GM23338 (cell line): ENCODE data around the gene IL23R. TPM values are rescaled to one million over a fixed set of nuclear protein-coding genes. Genes with fewer than 3 reads are reported as not detected.

Source experiments
- ATAC-seq: fragments of 200-7000 bp; cut with Tn5 transposase; 3 replicates; pipeline ENCODE4 v1.9.1; 2020
- DNase-seq: peaks from one replicate; pipeline ENCODE4 v3.0.0-alpha.2; 2015; ENCODE audit warnings: low spot score
- H2AFZ ChIP-seq: fragments of 200-600 bp; sonication (generic); 2 replicates; pipeline ENCODE4 v1.8.0; 2016; ENCODE audit warnings: antibody characterized with exemption, mild to moderate bottlenecking, moderate library complexity
- H3F3A ChIP-seq: fragments of 200-600 bp; sonication (generic); replicated peaks from 2 replicates; pipeline ENCODE4 v1.8.0; 2017; ENCODE audit warnings: antibody characterized with exemption, mixed run types, low read depth
- H3K27ac ChIP-seq: fragments of 200-600 bp; sonication (generic); 2 replicates; pipeline ENCODE4 v1.6.1; 2016; ENCODE audit warnings: low read depth
- H3K27me3 ChIP-seq: fragments of 200-600 bp; sonication (generic); 2 replicates; pipeline ENCODE4 v1.8.0; 2016; ENCODE audit warnings: mild to moderate bottlenecking, mixed run types, moderate library complexity; ENCODE audit not compliant: insufficient read depth
- H3K36me3 ChIP-seq: fragments of 200-600 bp; sonication (generic); 2 replicates; pipeline ENCODE4 v1.8.0; 2016; ENCODE audit warnings: mild to moderate bottlenecking; ENCODE audit not compliant: insufficient read depth
- H3K4me1 ChIP-seq: fragments of 200-600 bp; sonication (generic); 2 replicates; pipeline ENCODE4 v1.8.0; 2016; ENCODE audit warnings: mild to moderate bottlenecking, moderate library complexity; ENCODE audit not compliant: insufficient read depth
- H3K4me2 ChIP-seq: fragments of 200-600 bp; sonication (generic); 2 replicates; pipeline ENCODE4 v1.7.1; 2017; ENCODE audit warnings: mixed run types
- H3K4me3 ChIP-seq: fragments of 200-600 bp; sonication (generic); 2 replicates; pipeline ENCODE4 v1.6.1; 2016; ENCODE audit warnings: mixed run types
- H3K79me2 ChIP-seq: fragments of 200-600 bp; sonication (generic); replicated peaks from 2 replicates; pipeline ENCODE4 v1.8.0; 2017; ENCODE audit warnings: mild to moderate bottlenecking; ENCODE audit not compliant: insufficient read depth
- H3K9me2 ChIP-seq: fragments of 200-600 bp; sonication (generic); 2 replicates; pipeline ENCODE4 v1.8.0; 2017; ENCODE audit not compliant: insufficient read depth
- H4K20me1 ChIP-seq: fragments of 200-600 bp; sonication (generic); replicated peaks from 2 replicates; pipeline ENCODE4 v1.8.0; 2017; ENCODE audit warnings: mild to moderate bottlenecking; ENCODE audit not compliant: insufficient read depth
- H3K27ac Mint-ChIP-seq: 2 replicates; pipeline ENCODE4 v1.8.0; 2020; ENCODE audit warnings: inconsistent platforms, mild to moderate bottlenecking, moderate library complexity, mixed read lengths
- H3K27me3 Mint-ChIP-seq: 3 replicates; pipeline ENCODE4 v1.8.0; 2022; ENCODE audit warnings: low read depth, mild to moderate bottlenecking, moderate library complexity, mixed read lengths, inconsistent platforms; ENCODE audit not compliant: insufficient read depth, poor library complexity
- H3K36me3 Mint-ChIP-seq: 3 replicates; pipeline ENCODE4 v1.8.0; 2021; ENCODE audit warnings: low read depth, mild to moderate bottlenecking, inconsistent platforms, moderate library complexity, mixed read lengths
- H3K4me1 Mint-ChIP-seq: 3 replicates; pipeline ENCODE4 v1.8.0; 2020; ENCODE audit warnings: mild to moderate bottlenecking, inconsistent platforms, mixed read lengths
- H3K4me3 Mint-ChIP-seq: 3 replicates; pipeline ENCODE4 v1.8.0; 2021; ENCODE audit warnings: moderate library complexity, mild to moderate bottlenecking, inconsistent platforms, mixed read lengths
- H3K9me3 Mint-ChIP-seq: 3 replicates; pipeline ENCODE4 v1.8.0; 2020; ENCODE audit warnings: moderate library complexity, mild to moderate bottlenecking, inconsistent platforms, mixed read lengths
- CREB1 ChIP-seq: fragments of 250-450 bp; sonication (Bioruptor Pico); IDR thresholded peaks from 2 replicates; pipeline ENCODE4 v1.5.0; 2020; ENCODE audit warnings: low read depth, mild to moderate bottlenecking, moderate library complexity
- EZH2phosphoT487 ChIP-seq: fragments of 200-600 bp; sonication (generic); IDR thresholded peaks from one replicate; pipeline ENCODE4 v1.8.1; 2018; ENCODE audit warnings: antibody characterized with exemption; ENCODE audit not compliant: unreplicated experiment
- JUNB ChIP-seq: IDR thresholded peaks from one replicate; pipeline ENCODE4 v1.6.1; 2016; ENCODE audit warnings: antibody characterized with exemption; ENCODE audit not compliant: unreplicated experiment
- NANOG ChIP-seq: IDR thresholded peaks from 2 replicates; pipeline ENCODE4 v1.6.1; 2016; ENCODE audit warnings: antibody characterized with exemption, borderline replicate concordance
- POLR2AphosphoS5 ChIP-seq: IDR thresholded peaks from 2 replicates; pipeline ENCODE4 v1.6.1; 2016; ENCODE audit warnings: antibody characterized with exemption, low read depth
- STAT1 ChIP-seq: IDR thresholded peaks from one replicate; pipeline ENCODE4 v1.6.1; 2016; ENCODE audit warnings: antibody characterized with exemption; ENCODE audit not compliant: unreplicated experiment
- ZNF331 ChIP-seq: fragments of 250-450 bp; sonication (Bioruptor Pico); IDR thresholded peaks from 2 replicates; pipeline ENCODE4 v1.5.0; 2020; ENCODE audit warnings: low read depth, mild to moderate bottlenecking, moderate library complexity
- polyA plus RNA-seq: library from polyadenylated mRNA; unstranded; fragments of >200 nt; fragmentation: Nextera tagmentation; extraction: Ambion mirVana; gene quantifications from 2 replicates; pipeline ENCODE4 v1.2.1, GENCODE V29; 2016
- total RNA-seq: library from RNA; depleted of rRNA; stranded (reverse); fragments of >200 nt; shearing (Covaris generic); gene quantifications from 2 replicates; pipeline ENCODE4 v1.2.3, GENCODE V29; 2014
- TF ChIP-seq, protein P1 (sequence below): IDR thresholded peaks from one replicate; pipeline ENCODE4 v1.6.1; 2018; ENCODE audit warnings: antibody characterized with exemption; ENCODE audit not compliant: unreplicated experiment
- TF ChIP-seq, protein P2 (sequence below): IDR thresholded peaks from 2 replicates; pipeline ENCODE4 v1.6.1; 2016; ENCODE audit warnings: antibody characterized with exemption
- TF ChIP-seq, protein P3 (sequence below), 2 experiments: fragments of 200-600 bp in 1 of 2; sonication (generic) in 1 of 2; conservative IDR thresholded peaks; 2 replicates each; pipeline versions ENCODE4 v1.5.1 to v1.6.1; 2016 to 2017; ENCODE audit warnings: antibody characterized with exemption in 2 of 2, low read depth in 2 of 2, mild to moderate bottlenecking in 2 of 2, moderate library complexity in 1 of 2

Gene IL23R
- total and polyA plus RNA-seq, 2 experiments from 2014 or later = not detected

DNA sequence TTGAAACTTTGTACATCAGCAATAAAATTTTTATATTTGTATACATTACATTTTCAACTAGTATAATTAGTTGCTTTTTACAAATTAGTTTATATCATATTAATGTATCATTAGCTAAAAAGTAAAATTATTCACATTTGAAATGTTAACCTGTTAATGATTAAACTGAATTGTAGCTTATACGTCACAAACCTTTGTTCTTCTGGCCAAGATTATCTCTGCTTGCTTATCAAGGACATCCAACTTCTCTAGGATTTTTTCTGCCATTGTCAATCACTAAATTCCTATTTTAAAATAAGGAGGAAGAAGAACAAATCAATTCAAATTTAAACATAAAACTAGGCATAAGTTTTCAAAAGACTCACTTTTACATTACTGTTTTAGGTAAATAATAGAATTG lies 39.3 kb upstream of the IL23R start (continued):
- TF ChIP-seq, protein P1, sequence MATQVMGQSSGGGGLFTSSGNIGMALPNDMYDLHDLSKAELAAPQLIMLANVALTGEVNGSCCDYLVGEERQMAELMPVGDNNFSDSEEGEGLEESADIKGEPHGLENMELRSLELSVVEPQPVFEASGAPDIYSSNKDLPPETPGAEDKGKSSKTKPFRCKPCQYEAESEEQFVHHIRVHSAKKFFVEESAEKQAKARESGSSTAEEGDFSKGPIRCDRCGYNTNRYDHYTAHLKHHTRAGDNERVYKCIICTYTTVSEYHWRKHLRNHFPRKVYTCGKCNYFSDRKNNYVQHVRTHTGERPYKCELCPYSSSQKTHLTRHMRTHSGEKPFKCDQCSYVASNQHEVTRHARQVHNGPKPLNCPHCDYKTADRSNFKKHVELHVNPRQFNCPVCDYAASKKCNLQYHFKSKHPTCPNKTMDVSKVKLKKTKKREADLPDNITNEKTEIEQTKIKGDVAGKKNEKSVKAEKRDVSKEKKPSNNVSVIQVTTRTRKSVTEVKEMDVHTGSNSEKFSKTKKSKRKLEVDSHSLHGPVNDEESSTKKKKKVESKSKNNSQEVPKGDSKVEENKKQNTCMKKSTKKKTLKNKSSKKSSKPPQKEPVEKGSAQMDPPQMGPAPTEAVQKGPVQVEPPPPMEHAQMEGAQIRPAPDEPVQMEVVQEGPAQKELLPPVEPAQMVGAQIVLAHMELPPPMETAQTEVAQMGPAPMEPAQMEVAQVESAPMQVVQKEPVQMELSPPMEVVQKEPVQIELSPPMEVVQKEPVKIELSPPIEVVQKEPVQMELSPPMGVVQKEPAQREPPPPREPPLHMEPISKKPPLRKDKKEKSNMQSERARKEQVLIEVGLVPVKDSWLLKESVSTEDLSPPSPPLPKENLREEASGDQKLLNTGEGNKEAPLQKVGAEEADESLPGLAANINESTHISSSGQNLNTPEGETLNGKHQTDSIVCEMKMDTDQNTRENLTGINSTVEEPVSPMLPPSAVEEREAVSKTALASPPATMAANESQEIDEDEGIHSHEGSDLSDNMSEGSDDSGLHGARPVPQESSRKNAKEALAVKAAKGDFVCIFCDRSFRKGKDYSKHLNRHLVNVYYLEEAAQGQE = no peak
- no peak for TF ChIP-seq CREB1 (CRISPR knock-in tag)
- no peak for TF ChIP-seq STAT1
- TF ChIP-seq EZH2phosphoT487 = no peak
- TF ChIP-seq, protein P2, sequence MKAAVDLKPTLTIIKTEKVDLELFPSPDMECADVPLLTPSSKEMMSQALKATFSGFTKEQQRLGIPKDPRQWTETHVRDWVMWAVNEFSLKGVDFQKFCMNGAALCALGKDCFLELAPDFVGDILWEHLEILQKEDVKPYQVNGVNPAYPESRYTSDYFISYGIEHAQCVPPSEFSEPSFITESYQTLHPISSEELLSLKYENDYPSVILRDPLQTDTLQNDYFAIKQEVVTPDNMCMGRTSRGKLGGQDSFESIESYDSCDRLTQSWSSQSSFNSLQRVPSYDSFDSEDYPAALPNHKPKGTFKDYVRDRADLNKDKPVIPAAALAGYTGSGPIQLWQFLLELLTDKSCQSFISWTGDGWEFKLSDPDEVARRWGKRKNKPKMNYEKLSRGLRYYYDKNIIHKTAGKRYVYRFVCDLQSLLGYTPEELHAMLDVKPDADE = no peak
- no peak for TF ChIP-seq NANOG
- no peak for TF ChIP-seq POLR2AphosphoS5

DNA sequence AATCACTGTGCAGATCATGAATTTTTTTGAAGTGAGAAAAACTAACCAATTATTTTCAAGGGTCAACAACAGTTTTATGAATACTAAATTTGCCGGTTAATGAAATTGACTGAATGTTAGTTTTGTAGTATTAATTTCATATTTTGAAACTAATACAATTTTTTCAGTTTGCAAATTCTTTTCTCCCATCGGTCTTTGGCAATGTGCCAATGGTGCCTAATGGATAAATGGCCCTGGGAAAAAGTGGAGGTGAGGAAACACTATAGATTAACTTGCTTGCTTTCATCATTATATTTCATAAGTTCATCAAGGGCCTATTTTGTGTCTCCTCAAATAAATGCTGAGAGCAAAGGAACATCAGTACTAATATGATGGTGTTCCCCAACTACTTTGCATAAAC lies 35.6 kb upstream of the IL23R start:
- Mint-ChIP-seq H3K27ac (no peak overlapping the region), H3K9me3 (no peaks in the 10 kb centered on the region), H3K27me3 (no peaks in the 10 kb centered on the region), H3K36me3 (no peaks in the 10 kb centered on the region), H3K4me1 (peaks cover 7% of the 10 kb centered on the region), H3K4me3 (no peak overlapping the region)
- ATAC-seq (no peak), DNase-seq (no peak)
- Histone ChIP-seq H2AFZ (no peak overlapping the region), H3K4me3 (no peak overlapping the region), H3K27ac (no peak overlapping the region), H3K9me2 (no peaks in the 10 kb centered on the region), H3K4me1 (peaks cover 4% of the 10 kb centered on the region), H4K20me1 (no peaks in the 10 kb centered on the region), H3K36me3 (no peaks in the 10 kb centered on the region), H3F3A (no peaks in the 10 kb centered on the region), H3K79me2 (no peaks in the 10 kb centered on the region), H3K4me2 (no peak overlapping the region), H3K27me3 (no peaks in the 10 kb centered on the region)
- TF ChIP-seq, protein P2 = no peak
- TF ChIP-seq JUNB (no peak), STAT1 (no peak), CREB1 (CRISPR knock-in tag) (no peak), ZNF331 (CRISPR knock-in tag) (no peak), NANOG (no peak), POLR2AphosphoS5 (no peak), EZH2phosphoT487 (no peak)
- TF ChIP-seq, protein P3, sequence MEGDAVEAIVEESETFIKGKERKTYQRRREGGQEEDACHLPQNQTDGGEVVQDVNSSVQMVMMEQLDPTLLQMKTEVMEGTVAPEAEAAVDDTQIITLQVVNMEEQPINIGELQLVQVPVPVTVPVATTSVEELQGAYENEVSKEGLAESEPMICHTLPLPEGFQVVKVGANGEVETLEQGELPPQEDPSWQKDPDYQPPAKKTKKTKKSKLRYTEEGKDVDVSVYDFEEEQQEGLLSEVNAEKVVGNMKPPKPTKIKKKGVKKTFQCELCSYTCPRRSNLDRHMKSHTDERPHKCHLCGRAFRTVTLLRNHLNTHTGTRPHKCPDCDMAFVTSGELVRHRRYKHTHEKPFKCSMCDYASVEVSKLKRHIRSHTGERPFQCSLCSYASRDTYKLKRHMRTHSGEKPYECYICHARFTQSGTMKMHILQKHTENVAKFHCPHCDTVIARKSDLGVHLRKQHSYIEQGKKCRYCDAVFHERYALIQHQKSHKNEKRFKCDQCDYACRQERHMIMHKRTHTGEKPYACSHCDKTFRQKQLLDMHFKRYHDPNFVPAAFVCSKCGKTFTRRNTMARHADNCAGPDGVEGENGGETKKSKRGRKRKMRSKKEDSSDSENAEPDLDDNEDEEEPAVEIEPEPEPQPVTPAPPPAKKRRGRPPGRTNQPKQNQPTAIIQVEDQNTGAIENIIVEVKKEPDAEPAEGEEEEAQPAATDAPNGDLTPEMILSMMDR (conservative IDR thresholded peaks at IDR 0.05; ENCODE audit: low read depth in 2 of 2) = no peak
- TF ChIP-seq, protein P1 = no peak
